HEK293 (cell line): ENCODE measurements around the gene CACNA2D3.

Source experiments
- REST ChIP-seq: fragments of 450-650 bp; formaldehyde crosslinking; IDR thresholded peaks from 2 replicates; pipeline ENCODE4 v1.5.1; 2016; ENCODE audit warnings: missing biosample characterization, missing genetic modification characterization
- SETDB1 ChIP-seq: IDR thresholded peaks from one replicate; pipeline ENCODE4 v1.6.1; 2017; ENCODE audit warnings: mild to moderate bottlenecking, low read length, moderate library complexity, mixed read lengths; ENCODE audit not compliant: insufficient read length
- ZBTB10 ChIP-seq: fragments of 450-650 bp; formaldehyde crosslinking; IDR thresholded peaks from 2 replicates; pipeline ENCODE4 v1.5.1; 2016; ENCODE audit warnings: missing biosample characterization, missing genetic modification characterization
- ZBTB26 ChIP-seq: fragments of 450-650 bp; formaldehyde crosslinking; optimal IDR thresholded peaks from 2 replicates; pipeline ENCODE3; 2016; ENCODE audit warnings: missing biosample characterization, mild to moderate bottlenecking, missing genetic modification characterization
- ZFP69B ChIP-seq: fragments of 450-650 bp; formaldehyde crosslinking; IDR thresholded peaks from 2 replicates; pipeline ENCODE4 v1.5.1; 2016; ENCODE audit warnings: missing biosample characterization, missing genetic modification characterization
- ZIC2 ChIP-seq: fragments of 450-650 bp; formaldehyde crosslinking; IDR thresholded peaks from 2 replicates; pipeline ENCODE4 v1.5.1; 2016; ENCODE audit warnings: missing biosample characterization, missing genetic modification characterization
- ZNF239 ChIP-seq: fragments of 450-650 bp; formaldehyde crosslinking; IDR thresholded peaks from 2 replicates; pipeline ENCODE4 v1.5.1; 2016; ENCODE audit warnings: missing biosample characterization, missing genetic modification characterization
- ZNF274 ChIP-seq, 2 experiments: fragments of 200-500 bp in 1 of 2; fragments of 450-650 bp in 1 of 2; sonication (Bioruptor generic) in 1 of 2; formaldehyde crosslinking in 1 of 2; IDR thresholded peaks; 2 replicates each; pipeline versions ENCODE4 v1.5.1 to v1.6.1; 2014 to 2016; ENCODE audit warnings: borderline replicate concordance in 1 of 2, inconsistent platforms in 1 of 2, low read length in 1 of 2, missing biosample characterization in 1 of 2, missing genetic modification characterization in 1 of 2
- ZNF449 ChIP-seq: fragments of 450-650 bp; formaldehyde crosslinking; IDR thresholded peaks from 2 replicates; pipeline ENCODE4 v1.5.1; 2017; ENCODE audit warnings: missing biosample characterization, mild to moderate bottlenecking, missing genetic modification characterization, moderate library complexity
- TF ChIP-seq, protein P1 (sequence below): fragments of 450-650 bp; formaldehyde crosslinking; IDR thresholded peaks from 2 replicates; pipeline ENCODE4 v1.5.1; 2016; ENCODE audit warnings: missing biosample characterization, missing genetic modification characterization
- TF ChIP-seq, protein P2 (sequence below): sonication (generic); formaldehyde crosslinking; IDR thresholded peaks from 2 replicates; pipeline ENCODE4 v1.8.1; 2022; ENCODE audit warnings: mild to moderate bottlenecking, moderate library complexity, missing genetic modification reagents
- TF ChIP-seq, protein P3 (sequence below): fragments of 450-650 bp; formaldehyde crosslinking; IDR thresholded peaks from 2 replicates; pipeline ENCODE4 v1.5.1; 2016; ENCODE audit warnings: missing biosample characterization, missing genetic modification characterization

DNA sequence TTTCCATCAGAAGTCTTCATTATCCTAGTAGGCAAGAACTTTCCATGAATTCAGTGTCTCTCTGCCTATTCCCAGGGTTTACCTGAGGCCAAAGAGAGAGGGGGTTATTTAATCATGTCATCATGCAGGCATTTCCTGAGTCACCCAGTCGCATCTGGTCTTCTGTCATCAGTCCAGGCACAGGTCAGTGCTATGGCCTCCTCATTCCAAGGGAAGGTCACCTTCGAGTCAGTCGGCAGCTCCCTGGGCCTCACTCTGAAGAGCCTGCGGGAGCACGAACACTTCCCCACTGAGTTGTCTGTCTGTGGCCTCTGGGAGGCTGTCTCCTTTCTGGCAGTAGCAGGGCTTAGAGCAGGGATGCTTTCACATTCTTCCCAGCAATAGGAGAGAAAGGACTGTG lies 831.7 kb downstream of the CACNA2D3 start:
- TF ChIP-seq ZFP69B (tag by site-specific recombination) (no peak), REST (tag by site-specific recombination) (no peak), ZBTB26 (tag by site-specific recombination) (no peak), ZNF274 (IDR thresholded peaks at IDR 0.05; ENCODE audit: low read length) (no peak), ZNF274 (tag by site-specific recombination; IDR thresholded peaks at IDR 0.05; ENCODE audit: borderline replicate concordance) (no peak), ZNF239 (tag by site-specific recombination) (no peak), ZIC2 (tag by site-specific recombination) (no peak), ZNF449 (tag by site-specific recombination) (no peak), ZBTB10 (tag by site-specific recombination) (no peak), SETDB1 (no peak)
- TF ChIP-seq, protein P1, sequence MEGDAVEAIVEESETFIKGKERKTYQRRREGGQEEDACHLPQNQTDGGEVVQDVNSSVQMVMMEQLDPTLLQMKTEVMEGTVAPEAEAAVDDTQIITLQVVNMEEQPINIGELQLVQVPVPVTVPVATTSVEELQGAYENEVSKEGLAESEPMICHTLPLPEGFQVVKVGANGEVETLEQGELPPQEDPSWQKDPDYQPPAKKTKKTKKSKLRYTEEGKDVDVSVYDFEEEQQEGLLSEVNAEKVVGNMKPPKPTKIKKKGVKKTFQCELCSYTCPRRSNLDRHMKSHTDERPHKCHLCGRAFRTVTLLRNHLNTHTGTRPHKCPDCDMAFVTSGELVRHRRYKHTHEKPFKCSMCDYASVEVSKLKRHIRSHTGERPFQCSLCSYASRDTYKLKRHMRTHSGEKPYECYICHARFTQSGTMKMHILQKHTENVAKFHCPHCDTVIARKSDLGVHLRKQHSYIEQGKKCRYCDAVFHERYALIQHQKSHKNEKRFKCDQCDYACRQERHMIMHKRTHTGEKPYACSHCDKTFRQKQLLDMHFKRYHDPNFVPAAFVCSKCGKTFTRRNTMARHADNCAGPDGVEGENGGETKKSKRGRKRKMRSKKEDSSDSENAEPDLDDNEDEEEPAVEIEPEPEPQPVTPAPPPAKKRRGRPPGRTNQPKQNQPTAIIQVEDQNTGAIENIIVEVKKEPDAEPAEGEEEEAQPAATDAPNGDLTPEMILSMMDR: no peak
- TF ChIP-seq, protein P2, sequence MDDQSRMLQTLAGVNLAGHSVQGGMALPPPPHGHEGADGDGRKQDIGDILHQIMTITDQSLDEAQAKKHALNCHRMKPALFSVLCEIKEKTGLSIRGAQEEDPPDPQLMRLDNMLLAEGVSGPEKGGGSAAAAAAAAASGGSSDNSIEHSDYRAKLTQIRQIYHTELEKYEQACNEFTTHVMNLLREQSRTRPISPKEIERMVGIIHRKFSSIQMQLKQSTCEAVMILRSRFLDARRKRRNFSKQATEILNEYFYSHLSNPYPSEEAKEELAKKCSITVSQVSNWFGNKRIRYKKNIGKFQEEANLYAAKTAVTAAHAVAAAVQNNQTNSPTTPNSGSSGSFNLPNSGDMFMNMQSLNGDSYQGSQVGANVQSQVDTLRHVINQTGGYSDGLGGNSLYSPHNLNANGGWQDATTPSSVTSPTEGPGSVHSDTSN (CRISPR knock-in tag): no peak
- TF ChIP-seq, protein P3, sequence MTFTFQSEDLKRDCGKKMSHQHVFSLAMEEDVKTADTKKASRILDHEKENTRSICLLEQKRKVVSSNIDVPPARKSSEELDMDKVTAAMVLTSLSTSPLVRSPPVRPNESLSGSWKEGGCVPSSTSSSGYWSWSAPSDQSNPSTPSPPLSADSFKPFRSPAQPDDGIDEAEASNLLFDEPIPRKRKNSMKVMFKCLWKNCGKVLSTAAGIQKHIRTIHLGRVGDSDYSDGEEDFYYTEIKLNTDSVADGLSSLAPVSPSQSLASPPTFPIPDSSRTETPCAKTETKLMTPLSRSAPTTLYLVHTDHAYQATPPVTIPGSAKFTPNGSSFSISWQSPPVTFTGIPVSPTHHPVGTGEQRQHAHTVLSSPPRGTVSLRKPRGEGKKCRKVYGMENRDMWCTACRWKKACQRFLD (tag by site-specific recombination): no peak
